Glutamatergic neuron (in vitro differentiated cells): ENCODE data around the gene NRTN. TPM values are rescaled to one million over a fixed set of nuclear protein-coding genes. Genes with fewer than 3 reads are reported as not detected.
"Not testable (repeated sequence)": the region's sequence is repeated elsewhere in the genome, so short reads cannot be mapped to it uniquely, and the experiment has no call there.

Experiments
- DNase-seq: peaks from one replicate; pipeline ENCODE4 v3.0.0; 2022
- H3K27ac Mint-ChIP-seq: one replicate; pipeline ENCODE4 v1.8.0; 2020; ENCODE audit warnings: mild to moderate bottlenecking, mixed read lengths, inconsistent platforms; ENCODE audit not compliant: unreplicated experiment
- H3K27me3 Mint-ChIP-seq: one replicate; pipeline ENCODE4 v1.8.0; 2020; ENCODE audit warnings: mild to moderate bottlenecking, moderate library complexity, mixed read lengths, inconsistent platforms; ENCODE audit not compliant: unreplicated experiment
- H3K36me3 Mint-ChIP-seq: one replicate; pipeline ENCODE4 v1.8.0; 2020; ENCODE audit warnings: mild to moderate bottlenecking, mixed read lengths, inconsistent platforms; ENCODE audit not compliant: unreplicated experiment
- H3K4me1 Mint-ChIP-seq: one replicate; pipeline ENCODE4 v1.8.0; 2020; ENCODE audit warnings: mild to moderate bottlenecking, low read depth, mixed read lengths, inconsistent platforms; ENCODE audit not compliant: unreplicated experiment
- H3K4me3 Mint-ChIP-seq: one replicate; pipeline ENCODE4 v1.8.0; 2020; ENCODE audit warnings: mild to moderate bottlenecking, mixed read lengths, inconsistent platforms; ENCODE audit not compliant: unreplicated experiment
- H3K9me3 Mint-ChIP-seq: one replicate; pipeline ENCODE4 v1.8.0; 2020; ENCODE audit warnings: mild to moderate bottlenecking, moderate library complexity, mixed read lengths, inconsistent platforms; ENCODE audit not compliant: unreplicated experiment
- total RNA-seq: library from RNA; stranded (reverse); fragmentation: NEBNext Ultra II Directional; extraction: Animal tissue kit (Norgen Biotek cat#: 25700); gene quantifications from one replicate; pipeline ENCODE4 v1.2.1, GENCODE V29; 2021; ENCODE audit not compliant: unreplicated experiment
- TF ChIP-seq, protein P1 (sequence below): fragments of 200-600 bp; sonication (generic); IDR thresholded peaks from one replicate; pipeline ENCODE4 v1.5.0; 2021; ENCODE audit not compliant: partially characterized antibody, unreplicated experiment

Gene NRTN
- total RNA-seq, 1 donor from 2014 or later = 1.2 TPM

DNA sequence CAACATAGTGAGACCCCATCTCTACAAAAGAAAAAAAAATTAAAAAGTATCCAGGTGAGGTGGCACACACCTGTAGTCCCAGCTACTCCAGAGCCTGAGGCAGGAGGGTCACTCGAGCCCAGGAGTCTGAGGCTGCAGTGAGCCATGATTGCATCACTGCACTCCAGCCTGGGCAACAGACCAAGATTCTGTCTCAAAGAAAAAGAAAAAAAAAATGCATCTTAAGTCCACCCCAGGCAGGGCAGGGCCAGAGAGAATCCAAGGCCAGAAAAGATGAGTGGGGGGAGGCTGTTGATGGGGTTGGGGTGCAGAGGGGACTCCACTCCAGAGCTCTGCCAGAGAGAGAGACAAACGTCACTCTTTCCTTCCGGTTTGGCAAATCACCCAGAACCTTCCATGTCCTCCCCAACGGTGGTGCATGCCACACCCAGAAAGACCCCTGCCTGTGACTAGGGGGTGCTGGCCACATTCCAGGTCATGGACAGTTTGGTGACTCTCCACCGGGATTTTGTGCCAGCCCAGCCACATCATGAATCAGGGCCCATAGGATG is 46.0 kb downstream of the NRTN start:
- TF ChIP-seq, protein P1, sequence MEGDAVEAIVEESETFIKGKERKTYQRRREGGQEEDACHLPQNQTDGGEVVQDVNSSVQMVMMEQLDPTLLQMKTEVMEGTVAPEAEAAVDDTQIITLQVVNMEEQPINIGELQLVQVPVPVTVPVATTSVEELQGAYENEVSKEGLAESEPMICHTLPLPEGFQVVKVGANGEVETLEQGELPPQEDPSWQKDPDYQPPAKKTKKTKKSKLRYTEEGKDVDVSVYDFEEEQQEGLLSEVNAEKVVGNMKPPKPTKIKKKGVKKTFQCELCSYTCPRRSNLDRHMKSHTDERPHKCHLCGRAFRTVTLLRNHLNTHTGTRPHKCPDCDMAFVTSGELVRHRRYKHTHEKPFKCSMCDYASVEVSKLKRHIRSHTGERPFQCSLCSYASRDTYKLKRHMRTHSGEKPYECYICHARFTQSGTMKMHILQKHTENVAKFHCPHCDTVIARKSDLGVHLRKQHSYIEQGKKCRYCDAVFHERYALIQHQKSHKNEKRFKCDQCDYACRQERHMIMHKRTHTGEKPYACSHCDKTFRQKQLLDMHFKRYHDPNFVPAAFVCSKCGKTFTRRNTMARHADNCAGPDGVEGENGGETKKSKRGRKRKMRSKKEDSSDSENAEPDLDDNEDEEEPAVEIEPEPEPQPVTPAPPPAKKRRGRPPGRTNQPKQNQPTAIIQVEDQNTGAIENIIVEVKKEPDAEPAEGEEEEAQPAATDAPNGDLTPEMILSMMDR = no peak
- H3K4me1 Mint-ChIP-seq = peaks cover 3% of the 10 kb centered on the region
- H3K9me3 Mint-ChIP-seq = no peaks in the 10 kb centered on the region
- H3K4me3 Mint-ChIP-seq = no peak overlapping the region
- no peaks in the 10 kb centered on the region for H3K36me3 Mint-ChIP-seq
- H3K27ac Mint-ChIP-seq = no peak overlapping the region
- DNase-seq = no peak
- no peaks in the 10 kb centered on the region for H3K27me3 Mint-ChIP-seq

DNA sequence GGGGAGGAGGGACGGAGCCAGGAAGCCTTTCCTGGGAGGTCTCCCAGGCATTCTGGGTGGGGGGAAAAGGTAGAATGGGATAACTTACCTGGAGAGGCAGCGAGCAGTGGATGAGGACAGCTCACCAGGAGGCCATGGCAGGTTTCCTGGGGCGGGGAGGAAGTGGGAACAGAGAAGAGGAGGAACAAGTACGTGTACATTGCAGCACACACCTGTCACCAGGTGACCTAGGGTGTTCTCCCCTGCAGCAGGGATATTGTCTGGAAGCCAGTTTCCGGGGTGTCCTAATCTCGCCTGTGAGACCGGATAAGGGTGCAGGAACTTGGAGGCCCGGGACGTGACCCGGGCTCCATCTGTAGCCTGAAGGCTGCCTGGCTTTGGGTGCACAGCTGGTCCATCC is 46.4 kb downstream of the NRTN start, which contains the start of gene FUT3:
FUT3 (minus strand) TSS at position 148 of the 400 bp plus-strand sequence.
- Mint-ChIP-seq H3K27me3 (no peaks in the 10 kb centered on the region), H3K4me3 (no peak within 1 kb of the TSS), H3K4me1 (peaks cover 3% of the 10 kb centered on the region), H3K36me3 (no peaks in the 10 kb centered on the region), H3K9me3 (no peaks in the 10 kb centered on the region), H3K27ac (no peak within 1 kb of the TSS)
- no peak for DNase-seq
- TF ChIP-seq, protein P1 = no peak

DNA sequence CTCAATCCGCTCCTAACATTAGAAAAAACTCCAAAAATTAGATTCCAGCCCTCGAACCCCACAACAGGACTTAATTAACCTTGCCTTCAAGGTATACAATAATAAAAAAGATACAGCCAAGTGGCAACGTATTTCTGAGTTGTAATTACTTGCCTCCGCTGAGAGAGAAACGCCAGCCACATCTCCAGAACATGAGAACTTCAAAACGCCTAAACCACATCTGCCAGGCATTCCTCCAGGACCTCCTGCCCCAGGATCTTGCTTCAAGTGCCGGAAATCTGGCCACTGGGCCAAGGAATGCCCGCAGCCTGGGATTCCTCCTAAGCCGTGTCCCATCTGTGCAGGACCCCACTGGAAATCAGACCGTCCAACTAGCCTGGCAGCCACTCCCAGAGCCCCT is 49.3 kb downstream of the NRTN start:
- H3K36me3 Mint-ChIP-seq, H3K4me3 Mint-ChIP-seq, H3K27ac Mint-ChIP-seq: not testable (repeated sequence)

DNA sequence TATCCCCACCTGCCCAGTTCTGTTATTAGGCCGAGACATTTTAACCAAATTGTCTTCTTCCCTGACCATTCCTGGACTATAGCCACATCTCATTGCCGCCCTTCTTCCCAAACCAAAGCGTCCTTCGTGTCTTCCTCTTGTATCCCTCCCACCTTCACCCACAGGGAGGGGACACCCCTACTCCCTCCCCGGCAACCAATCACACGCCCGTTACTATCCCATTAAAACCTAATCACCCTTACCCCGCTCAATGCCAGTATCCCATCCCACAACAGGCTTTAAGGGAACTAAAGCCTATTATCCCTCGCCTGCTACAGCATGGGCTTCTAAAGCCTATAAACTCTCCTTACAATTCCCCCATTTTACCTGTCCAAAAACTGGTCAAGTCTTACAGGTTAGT is 50.3 kb downstream of the NRTN start:
- not testable (repeated sequence) for H3K27ac Mint-ChIP-seq, H3K27me3 Mint-ChIP-seq, H3K4me1 Mint-ChIP-seq, H3K4me3 Mint-ChIP-seq, H3K9me3 Mint-ChIP-seq, DNase-seq, H3K36me3 Mint-ChIP-seq

More for the DNA sequence above, 49.3 kb downstream of the NRTN start:
- not testable (repeated sequence) for H3K9me3 Mint-ChIP-seq, DNase-seq, H3K27me3 Mint-ChIP-seq, H3K4me1 Mint-ChIP-seq

DNA sequence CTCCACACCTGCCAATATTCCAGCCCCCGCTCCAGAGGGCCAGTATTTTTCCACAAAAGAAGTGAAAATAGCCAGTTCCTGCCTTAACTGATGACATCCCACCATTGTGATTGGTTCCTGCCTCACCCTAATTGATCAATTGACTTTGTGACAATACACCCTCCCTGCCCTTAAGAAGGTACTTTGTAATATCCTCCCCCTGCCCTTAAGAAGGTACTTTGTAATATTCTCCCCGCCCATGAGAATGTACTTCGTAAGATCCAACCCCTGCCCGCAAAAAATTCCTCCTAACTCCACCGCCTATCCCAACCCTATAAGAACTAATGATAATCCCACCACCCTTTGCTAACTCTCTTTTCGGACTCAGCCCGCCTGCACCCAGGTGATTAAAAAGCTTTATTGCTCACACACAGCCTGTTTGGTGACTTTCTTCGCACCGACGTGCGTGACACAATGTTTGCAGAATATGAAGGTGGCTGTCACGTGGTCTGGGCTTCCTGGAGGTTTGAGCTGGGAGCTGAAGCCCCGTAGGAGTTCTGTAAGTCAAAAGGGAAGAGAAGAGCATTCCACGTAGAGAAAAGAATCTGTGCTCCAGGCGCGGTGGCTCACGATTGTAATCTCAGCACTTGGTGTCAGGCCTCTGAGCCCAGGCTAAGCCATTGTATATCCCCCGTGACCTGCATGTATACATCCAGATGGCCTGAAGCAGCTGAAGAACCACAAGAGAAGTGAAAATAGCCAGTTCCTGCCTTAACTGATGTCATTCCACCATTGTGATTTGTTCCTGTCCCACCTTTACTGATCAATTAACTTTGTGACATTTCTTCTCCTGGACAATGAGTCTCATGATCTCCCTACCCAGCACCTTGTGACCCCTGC is 52.6 kb downstream of the NRTN start:
- Mint-ChIP-seq H3K4me3 (no peak overlapping the region), H3K27me3 (peaks cover 4% of the 10 kb centered on the region), H3K36me3 (no peaks in the 10 kb centered on the region), H3K4me1 (no peaks in the 10 kb centered on the region), H3K9me3 (no peaks in the 10 kb centered on the region), H3K27ac (no peak overlapping the region)
- TF ChIP-seq, protein P1 = no peak
- DNase-seq = no peak

DNA sequence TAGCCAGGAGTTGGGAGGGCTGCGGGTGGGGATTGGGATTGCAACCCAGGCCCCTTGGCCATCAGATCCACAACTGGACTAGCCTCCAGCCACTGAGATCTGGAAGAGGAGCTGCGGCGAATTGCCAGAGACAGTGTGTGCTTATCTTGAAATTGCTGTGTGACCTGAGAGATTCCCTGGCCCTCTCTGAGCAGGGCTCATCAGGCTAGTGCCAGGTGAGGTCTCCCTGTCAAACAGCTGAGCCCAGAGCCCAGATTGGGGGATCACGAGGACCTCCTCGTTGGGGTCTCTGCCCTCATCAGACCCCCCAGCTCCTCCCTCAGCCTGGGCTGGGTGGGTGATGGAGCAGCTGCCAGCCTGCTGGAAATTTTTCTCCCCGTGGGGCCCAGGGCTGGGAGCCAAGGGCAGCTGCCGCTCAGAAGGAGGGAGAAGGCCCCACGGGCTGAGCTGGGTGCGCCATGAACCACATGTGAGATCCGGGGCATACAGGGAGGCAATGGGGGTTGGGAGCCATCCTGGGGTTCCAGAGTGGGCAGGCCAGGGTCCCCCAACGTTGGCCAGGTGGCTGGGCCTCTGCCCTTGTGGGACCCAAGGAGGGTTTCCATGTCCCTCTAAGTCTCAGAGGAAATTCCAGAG is 58.3 kb downstream of the NRTN start:
- peaks cover 12% of the 10 kb centered on the region for H3K27me3 Mint-ChIP-seq
- TF ChIP-seq, protein P1 = no peak
- H3K9me3 Mint-ChIP-seq = peaks cover 4% of the 10 kb centered on the region
- H3K4me1 Mint-ChIP-seq = no peaks in the 10 kb centered on the region
- DNase-seq = no peak
- no peak overlapping the region for H3K27ac Mint-ChIP-seq
- no peaks in the 10 kb centered on the region for H3K36me3 Mint-ChIP-seq
- H3K4me3 Mint-ChIP-seq = no peak overlapping the region
